Fibroblast of the aortic adventitia (primary cell): ENCODE measurements around the gene PYGM. TPM values are rescaled to one million over a fixed set of nuclear protein-coding genes. Genes with fewer than 3 reads are reported as not detected.

Experiments used
- DNase-seq: peaks from one replicate; pipeline ENCODE4 v3.0.0-alpha.2; 2010; ENCODE audit warnings: low read depth
- H3K4me3 ChIP-seq: 2 replicates; pipeline ENCODE4 v1.5.1; 2011; ENCODE audit warnings: low read depth, mild to moderate bottlenecking, control low read depth, low read length, moderate library complexity
- total RNA-seq: library from RNA; depleted of rRNA; stranded (reverse); fragments of >200 nt; gene quantifications from 2 replicates; pipeline ENCODE4 v1.2.3, GENCODE V29; 2012; ENCODE audit warnings: low replicate concordance
- TF ChIP-seq, protein P1 (sequence below): IDR thresholded peaks from 2 replicates; pipeline ENCODE4 v1.5.1; 2011; ENCODE audit warnings: mild to moderate bottlenecking, low read length, control low read depth, inconsistent platforms; ENCODE audit not compliant: insufficient read depth

PYGM gene
- total RNA-seq, 1 donor, result 0.63 TPM

GRCh38 chr11:64776425-64776824 is 16.7 kb upstream of the PYGM start:
- H3K4me3 ChIP-seq, result peak overlapping the region; percentile 97
- TF ChIP-seq, protein P1, sequence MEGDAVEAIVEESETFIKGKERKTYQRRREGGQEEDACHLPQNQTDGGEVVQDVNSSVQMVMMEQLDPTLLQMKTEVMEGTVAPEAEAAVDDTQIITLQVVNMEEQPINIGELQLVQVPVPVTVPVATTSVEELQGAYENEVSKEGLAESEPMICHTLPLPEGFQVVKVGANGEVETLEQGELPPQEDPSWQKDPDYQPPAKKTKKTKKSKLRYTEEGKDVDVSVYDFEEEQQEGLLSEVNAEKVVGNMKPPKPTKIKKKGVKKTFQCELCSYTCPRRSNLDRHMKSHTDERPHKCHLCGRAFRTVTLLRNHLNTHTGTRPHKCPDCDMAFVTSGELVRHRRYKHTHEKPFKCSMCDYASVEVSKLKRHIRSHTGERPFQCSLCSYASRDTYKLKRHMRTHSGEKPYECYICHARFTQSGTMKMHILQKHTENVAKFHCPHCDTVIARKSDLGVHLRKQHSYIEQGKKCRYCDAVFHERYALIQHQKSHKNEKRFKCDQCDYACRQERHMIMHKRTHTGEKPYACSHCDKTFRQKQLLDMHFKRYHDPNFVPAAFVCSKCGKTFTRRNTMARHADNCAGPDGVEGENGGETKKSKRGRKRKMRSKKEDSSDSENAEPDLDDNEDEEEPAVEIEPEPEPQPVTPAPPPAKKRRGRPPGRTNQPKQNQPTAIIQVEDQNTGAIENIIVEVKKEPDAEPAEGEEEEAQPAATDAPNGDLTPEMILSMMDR, result no peak
- DNase-seq, result no peak

DNA sequence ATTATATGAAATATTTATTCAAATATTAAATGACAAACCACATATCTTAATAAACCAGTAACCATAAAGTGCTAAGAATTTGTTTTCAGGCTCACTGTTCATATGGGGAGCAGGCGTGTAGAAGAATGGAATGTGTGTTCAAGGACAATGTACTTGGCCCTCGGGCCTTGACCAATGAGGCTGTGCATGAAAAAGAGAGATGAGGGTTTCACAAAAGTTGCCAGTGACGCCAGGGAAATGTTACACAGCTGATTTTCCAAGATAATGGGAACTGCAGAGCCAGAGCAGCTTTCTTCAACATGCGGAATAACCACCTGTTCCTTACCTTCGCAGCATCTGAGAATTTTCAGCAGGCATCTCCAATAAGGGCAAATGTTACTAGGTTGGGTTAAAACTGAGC is 14.4 kb upstream of the PYGM start:
- DNase-seq, result no peak
- H3K4me3 ChIP-seq, result no peak overlapping the region
- TF ChIP-seq, protein P1, result no peak

DNA sequence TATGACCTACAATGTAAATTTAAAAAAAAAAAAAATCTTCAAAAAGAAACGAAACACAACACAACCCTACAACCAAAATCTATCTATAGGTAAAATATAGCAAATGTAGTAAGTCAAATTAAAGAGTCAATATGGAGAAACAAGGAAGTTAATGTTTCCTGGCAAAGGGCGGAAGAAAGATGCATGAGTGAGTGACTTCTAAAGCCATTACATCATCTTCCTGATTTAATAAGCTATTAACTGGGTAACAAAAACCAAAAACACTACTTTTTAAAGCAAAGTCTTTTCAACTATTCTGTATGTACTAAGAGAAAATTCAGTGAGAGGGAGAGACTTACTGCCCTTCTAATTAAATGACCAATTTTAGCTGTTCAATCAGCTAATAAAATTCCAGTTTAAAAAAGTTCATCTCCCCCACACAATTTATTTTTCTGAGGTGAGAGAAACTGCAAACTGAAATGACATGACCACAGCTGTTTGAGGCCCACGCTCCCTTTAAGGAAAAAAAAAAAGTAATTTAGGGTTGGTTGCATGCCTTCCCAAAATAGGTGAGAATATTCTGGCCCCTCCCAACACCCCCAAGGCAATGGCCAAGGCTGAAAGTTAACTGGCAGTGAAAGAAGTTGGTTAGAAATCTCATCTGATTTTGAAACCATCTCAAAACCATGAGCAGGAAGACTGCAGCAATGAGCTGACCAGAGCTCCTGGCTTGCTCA is 12.7 kb upstream of the PYGM start:
- no peak overlapping the region for H3K4me3 ChIP-seq
- TF ChIP-seq, protein P1, result no peak
- DNase-seq, result no peak

- TF ChIP-seq, protein P1, result no peak
- no peak overlapping the region for H3K4me3 ChIP-seq
- no peak for DNase-seq
Measured at GRCh38 chr11:64771861-64772260, 12.1 kb upstream of the PYGM start.

- no peak for DNase-seq
- H3K4me3 ChIP-seq, result no peak overlapping the region
- TF ChIP-seq, protein P1, result no peak
Measured at GRCh38 chr11:64770120-64770519, 10.3 kb upstream of the PYGM start.

- no peak overlapping the region for H3K4me3 ChIP-seq
- TF ChIP-seq, protein P1, result no peak
- DNase-seq, result no peak
Measured at GRCh38 chr11:64769283-64769682, 9.5 kb upstream of the PYGM start.

- no peak overlapping the region for H3K4me3 ChIP-seq
- DNase-seq, result no peak
- TF ChIP-seq, protein P1, result no peak
Measured at GRCh38 chr11:64768300-64768694, 8.5 kb upstream of the PYGM start.
